ENCODE measurements around the gene LYAR. TPM values are rescaled to one million over a fixed set of nuclear protein-coding genes. Genes with fewer than 3 reads are reported as not detected.

Gene LYAR
- polyA plus RNA-seq, 1 of the 3 experiments (the other 2 are of a cell fraction): 11.2 TPM

DNA sequence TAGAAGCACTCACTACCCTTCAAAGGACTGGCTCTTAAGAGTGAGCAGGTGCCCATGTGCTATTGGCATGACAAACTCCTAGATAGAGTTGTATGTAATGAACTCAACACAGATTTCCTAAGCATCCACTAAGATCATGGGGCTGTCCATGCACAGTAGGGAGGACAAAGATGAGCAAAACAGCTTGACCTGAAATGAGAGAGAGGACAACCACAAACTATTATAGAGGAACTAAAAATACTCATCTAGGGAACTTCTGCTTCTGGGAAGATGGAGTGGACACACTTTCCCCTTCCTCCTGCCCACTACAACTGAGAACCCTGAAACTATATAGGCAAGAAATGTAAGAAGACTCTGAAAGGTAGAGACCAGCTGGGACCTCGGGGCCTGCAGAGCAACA is 21.2 kb downstream of the LYAR start:
- Histone ChIP-seq H3K4me2 (no peak overlapping the region), H4K20me1 (ENCODE audit: insufficient read depth) (no peaks in the 10 kb centered on the region), H3K79me2 (ENCODE audit: insufficient read depth) (no peaks in the 10 kb centered on the region), H3K9me2 (no peaks in the 10 kb centered on the region), H3K4me3 (ENCODE audit: low read depth in 2 of 2, low read length in 1 of 2) (no peak overlapping the region), H3K27me3 (ENCODE audit: insufficient read depth) (no peaks in the 10 kb centered on the region), H3K4me1 (ENCODE audit: control insufficient read depth in 1 of 2, insufficient read depth in 2 of 2, low read depth in 1 of 2, low read length in 1 of 2) (no peaks in the 10 kb centered on the region), H3K9ac (no peak overlapping the region), H3K9me3 (no peaks in the 10 kb centered on the region), H2AFZ (ENCODE audit: low read depth) (no peak overlapping the region), H3K36me3 (replicated peaks in 1 of 2; ENCODE audit: control insufficient read depth in 1 of 2, insufficient read depth in 2 of 2, low read length in 1 of 2) (peaks cover 7 to 41% of the 10 kb centered on the region in 2 experiments), H3F3A (replicated peaks; ENCODE audit: insufficient read depth) (no peaks in the 10 kb centered on the region), H3K27ac (ENCODE audit: low read depth in 2 of 2, low read length in 1 of 2) (no peak overlapping the region)
- ChIA-PET CTCF (interaction anchor here (1.2 kb wide), 1 partner anchor 16 kb away, joined by 3 read pairs; no protein-coding TSS in a partner anchor), POLR2A (no interaction called here)
- DNase-seq: no peak
- WGBS (ENCODE audit: low lambda C conversion rate): 100% methylated on average over 1 of the region's 1 CpG
- TF ChIP-seq TCF12 (IDR thresholded peaks at IDR 0.05) (no peak), GATA2 (CRISPR knock-in tag; IDR thresholded peaks at IDR 0.05) (no peak), NFIC (IDR thresholded peaks at IDR 0.05; ENCODE audit: borderline replicate concordance) (no peak), SIN3A (IDR thresholded peaks at IDR 0.05; ENCODE audit: borderline replicate concordance, low read depth, low read length) (no peak), RCOR1 (IDR thresholded peaks at IDR 0.05; ENCODE audit: low read length) (no peak), RXRA (IDR thresholded peaks at IDR 0.05; ENCODE audit: borderline replicate concordance, low read depth) (no peak), TEAD4 (IDR thresholded peaks at IDR 0.05; ENCODE audit: borderline replicate concordance, insufficient read depth) (no peak)
- TF ChIP-seq, protein P1, sequence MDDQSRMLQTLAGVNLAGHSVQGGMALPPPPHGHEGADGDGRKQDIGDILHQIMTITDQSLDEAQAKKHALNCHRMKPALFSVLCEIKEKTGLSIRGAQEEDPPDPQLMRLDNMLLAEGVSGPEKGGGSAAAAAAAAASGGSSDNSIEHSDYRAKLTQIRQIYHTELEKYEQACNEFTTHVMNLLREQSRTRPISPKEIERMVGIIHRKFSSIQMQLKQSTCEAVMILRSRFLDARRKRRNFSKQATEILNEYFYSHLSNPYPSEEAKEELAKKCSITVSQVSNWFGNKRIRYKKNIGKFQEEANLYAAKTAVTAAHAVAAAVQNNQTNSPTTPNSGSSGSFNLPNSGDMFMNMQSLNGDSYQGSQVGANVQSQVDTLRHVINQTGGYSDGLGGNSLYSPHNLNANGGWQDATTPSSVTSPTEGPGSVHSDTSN (IDR thresholded peaks at IDR 0.05): no peak

DNA sequence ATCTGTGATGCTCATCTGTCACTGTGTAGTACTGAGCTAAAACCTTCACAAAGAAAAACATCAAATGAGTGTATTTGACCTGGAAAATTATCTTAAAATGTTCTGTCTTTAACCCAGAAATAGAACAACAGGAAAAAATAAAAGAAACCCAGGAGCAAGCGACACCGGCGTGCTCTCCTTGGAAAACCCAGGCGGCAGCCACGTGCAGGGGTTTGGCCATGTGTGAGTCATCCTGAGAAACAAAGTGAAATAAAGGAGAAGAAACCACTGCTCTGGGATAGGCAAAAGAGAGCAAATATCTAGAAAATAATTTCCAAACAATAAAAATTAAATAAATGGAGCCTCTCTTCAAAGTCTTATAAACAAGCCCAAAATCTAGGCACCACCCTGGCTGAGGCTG is 22.0 kb downstream of the LYAR start:
- Histone ChIP-seq H3K79me2 (ENCODE audit: insufficient read depth) (no peaks in the 10 kb centered on the region), H2AFZ (ENCODE audit: low read depth) (no peak overlapping the region), H3K9ac (no peak overlapping the region), H3K27me3 (ENCODE audit: insufficient read depth) (no peaks in the 10 kb centered on the region), H3K9me3 (no peaks in the 10 kb centered on the region), H4K20me1 (ENCODE audit: insufficient read depth) (no peaks in the 10 kb centered on the region), H3F3A (replicated peaks; ENCODE audit: insufficient read depth) (no peaks in the 10 kb centered on the region), H3K4me2 (no peak overlapping the region), H3K9me2 (no peaks in the 10 kb centered on the region), H3K4me1 (ENCODE audit: control insufficient read depth in 1 of 2, insufficient read depth in 2 of 2, low read depth in 1 of 2, low read length in 1 of 2) (no peaks in the 10 kb centered on the region), H3K4me3 (ENCODE audit: low read depth in 2 of 2, low read length in 1 of 2) (no peak overlapping the region), H3K27ac (ENCODE audit: low read depth in 2 of 2, low read length in 1 of 2) (no peak overlapping the region), H3K36me3 (replicated peaks in 1 of 2; ENCODE audit: control insufficient read depth in 1 of 2, insufficient read depth in 2 of 2, low read length in 1 of 2) (peaks cover 7 to 35% of the 10 kb centered on the region in 2 experiments)
- ChIA-PET POLR2A (no interaction called here), CTCF (interaction anchor here (1.2 kb wide), 1 partner anchor 16 kb away, joined by 3 read pairs; no protein-coding TSS in a partner anchor)
- no peak for DNase-seq
- 90% methylated on average over 5 of the region's 5 CpGs for WGBS (ENCODE audit: low lambda C conversion rate)
- TF ChIP-seq NFIC (IDR thresholded peaks at IDR 0.05; ENCODE audit: borderline replicate concordance) (no peak), EP300 (IDR thresholded peaks at IDR 0.05; ENCODE audit: borderline replicate concordance in 1 of 2, low read depth in 1 of 2, low read length in 1 of 2) (no peak), SMC3 (IDR thresholded peaks at IDR 0.05; ENCODE audit: low read depth, low read length) (no peak), CHD2 (IDR thresholded peaks at IDR 0.05; ENCODE audit: low read length, partially characterized antibody) (no peak), NRF1 (IDR thresholded peaks at IDR 0.05; ENCODE audit: low read depth, low read length) (no peak), FOSL2 (IDR thresholded peaks at IDR 0.05; ENCODE audit: borderline replicate concordance, low read depth) (no peak), RAD21 (IDR thresholded peaks at IDR 0.05; ENCODE audit: low read length) (no peak), GABPA (IDR thresholded peaks at IDR 0.05; ENCODE audit: low read depth) (no peak), TEAD4 (IDR thresholded peaks at IDR 0.05; ENCODE audit: borderline replicate concordance, insufficient read depth) (no peak)
- TF ChIP-seq, protein P2, sequence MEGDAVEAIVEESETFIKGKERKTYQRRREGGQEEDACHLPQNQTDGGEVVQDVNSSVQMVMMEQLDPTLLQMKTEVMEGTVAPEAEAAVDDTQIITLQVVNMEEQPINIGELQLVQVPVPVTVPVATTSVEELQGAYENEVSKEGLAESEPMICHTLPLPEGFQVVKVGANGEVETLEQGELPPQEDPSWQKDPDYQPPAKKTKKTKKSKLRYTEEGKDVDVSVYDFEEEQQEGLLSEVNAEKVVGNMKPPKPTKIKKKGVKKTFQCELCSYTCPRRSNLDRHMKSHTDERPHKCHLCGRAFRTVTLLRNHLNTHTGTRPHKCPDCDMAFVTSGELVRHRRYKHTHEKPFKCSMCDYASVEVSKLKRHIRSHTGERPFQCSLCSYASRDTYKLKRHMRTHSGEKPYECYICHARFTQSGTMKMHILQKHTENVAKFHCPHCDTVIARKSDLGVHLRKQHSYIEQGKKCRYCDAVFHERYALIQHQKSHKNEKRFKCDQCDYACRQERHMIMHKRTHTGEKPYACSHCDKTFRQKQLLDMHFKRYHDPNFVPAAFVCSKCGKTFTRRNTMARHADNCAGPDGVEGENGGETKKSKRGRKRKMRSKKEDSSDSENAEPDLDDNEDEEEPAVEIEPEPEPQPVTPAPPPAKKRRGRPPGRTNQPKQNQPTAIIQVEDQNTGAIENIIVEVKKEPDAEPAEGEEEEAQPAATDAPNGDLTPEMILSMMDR (IDR thresholded peaks at IDR 0.05): no peak
- TF ChIP-seq, protein P3, sequence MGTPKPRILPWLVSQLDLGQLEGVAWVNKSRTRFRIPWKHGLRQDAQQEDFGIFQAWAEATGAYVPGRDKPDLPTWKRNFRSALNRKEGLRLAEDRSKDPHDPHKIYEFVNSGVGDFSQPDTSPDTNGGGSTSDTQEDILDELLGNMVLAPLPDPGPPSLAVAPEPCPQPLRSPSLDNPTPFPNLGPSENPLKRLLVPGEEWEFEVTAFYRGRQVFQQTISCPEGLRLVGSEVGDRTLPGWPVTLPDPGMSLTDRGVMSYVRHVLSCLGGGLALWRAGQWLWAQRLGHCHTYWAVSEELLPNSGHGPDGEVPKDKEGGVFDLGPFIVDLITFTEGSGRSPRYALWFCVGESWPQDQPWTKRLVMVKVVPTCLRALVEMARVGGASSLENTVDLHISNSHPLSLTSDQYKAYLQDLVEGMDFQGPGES (IDR thresholded peaks at IDR 0.05; ENCODE audit: low read depth, low read length): no peak
- TF ChIP-seq, protein P4, sequence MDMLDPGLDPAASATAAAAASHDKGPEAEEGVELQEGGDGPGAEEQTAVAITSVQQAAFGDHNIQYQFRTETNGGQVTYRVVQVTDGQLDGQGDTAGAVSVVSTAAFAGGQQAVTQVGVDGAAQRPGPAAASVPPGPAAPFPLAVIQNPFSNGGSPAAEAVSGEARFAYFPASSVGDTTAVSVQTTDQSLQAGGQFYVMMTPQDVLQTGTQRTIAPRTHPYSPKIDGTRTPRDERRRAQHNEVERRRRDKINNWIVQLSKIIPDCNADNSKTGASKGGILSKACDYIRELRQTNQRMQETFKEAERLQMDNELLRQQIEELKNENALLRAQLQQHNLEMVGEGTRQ (IDR thresholded peaks at IDR 0.05; ENCODE audit: borderline replicate concordance, low read depth, low read length): no peak
- TF ChIP-seq, protein P5, sequence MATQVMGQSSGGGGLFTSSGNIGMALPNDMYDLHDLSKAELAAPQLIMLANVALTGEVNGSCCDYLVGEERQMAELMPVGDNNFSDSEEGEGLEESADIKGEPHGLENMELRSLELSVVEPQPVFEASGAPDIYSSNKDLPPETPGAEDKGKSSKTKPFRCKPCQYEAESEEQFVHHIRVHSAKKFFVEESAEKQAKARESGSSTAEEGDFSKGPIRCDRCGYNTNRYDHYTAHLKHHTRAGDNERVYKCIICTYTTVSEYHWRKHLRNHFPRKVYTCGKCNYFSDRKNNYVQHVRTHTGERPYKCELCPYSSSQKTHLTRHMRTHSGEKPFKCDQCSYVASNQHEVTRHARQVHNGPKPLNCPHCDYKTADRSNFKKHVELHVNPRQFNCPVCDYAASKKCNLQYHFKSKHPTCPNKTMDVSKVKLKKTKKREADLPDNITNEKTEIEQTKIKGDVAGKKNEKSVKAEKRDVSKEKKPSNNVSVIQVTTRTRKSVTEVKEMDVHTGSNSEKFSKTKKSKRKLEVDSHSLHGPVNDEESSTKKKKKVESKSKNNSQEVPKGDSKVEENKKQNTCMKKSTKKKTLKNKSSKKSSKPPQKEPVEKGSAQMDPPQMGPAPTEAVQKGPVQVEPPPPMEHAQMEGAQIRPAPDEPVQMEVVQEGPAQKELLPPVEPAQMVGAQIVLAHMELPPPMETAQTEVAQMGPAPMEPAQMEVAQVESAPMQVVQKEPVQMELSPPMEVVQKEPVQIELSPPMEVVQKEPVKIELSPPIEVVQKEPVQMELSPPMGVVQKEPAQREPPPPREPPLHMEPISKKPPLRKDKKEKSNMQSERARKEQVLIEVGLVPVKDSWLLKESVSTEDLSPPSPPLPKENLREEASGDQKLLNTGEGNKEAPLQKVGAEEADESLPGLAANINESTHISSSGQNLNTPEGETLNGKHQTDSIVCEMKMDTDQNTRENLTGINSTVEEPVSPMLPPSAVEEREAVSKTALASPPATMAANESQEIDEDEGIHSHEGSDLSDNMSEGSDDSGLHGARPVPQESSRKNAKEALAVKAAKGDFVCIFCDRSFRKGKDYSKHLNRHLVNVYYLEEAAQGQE (IDR thresholded peaks at IDR 0.05; ENCODE audit: low read depth, low read length): no peak
- TF ChIP-seq, protein P6, sequence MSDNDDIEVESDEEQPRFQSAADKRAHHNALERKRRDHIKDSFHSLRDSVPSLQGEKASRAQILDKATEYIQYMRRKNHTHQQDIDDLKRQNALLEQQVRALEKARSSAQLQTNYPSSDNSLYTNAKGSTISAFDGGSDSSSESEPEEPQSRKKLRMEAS (IDR thresholded peaks at IDR 0.05; ENCODE audit: low read depth): no peak

Measured in SK-N-SH (cell line).